ENCODE data around the gene DNAJA1. TPM values are rescaled to one million over a fixed set of nuclear protein-coding genes. Genes with fewer than 3 reads are reported as not detected.

Gene DNAJA1
- total RNA-seq, 2 experiments from 2014 or later: 170 to 172 TPM

Other genes starting within 250 kb of the DNAJA1 start
- gene TMEM215, start 241.7 kb upstream of the DNAJA1 start, total RNA-seq: not detected
- gene APTX, start 23.6 kb upstream of the DNAJA1 start, total RNA-seq: 10 to 100 TPM; 22.3 to 25.1 TPM
- 10 to 100 TPM; 29.2 to 30.0 TPM for gene SMU1, start 51.4 kb downstream of the DNAJA1 start, total RNA-seq
- 100 to 1,000 TPM; 139 to 140 TPM for gene B4GALT1, start 142.1 kb downstream of the DNAJA1 start, total RNA-seq
- gene SPINK4, start 214.9 kb downstream of the DNAJA1 start, total RNA-seq: not detected
- 10 to 100 TPM; 56.8 to 64.3 TPM for gene BAG1, start 239.4 kb downstream of the DNAJA1 start, total RNA-seq
- gene CHMP5, start 239.8 kb downstream of the DNAJA1 start, total RNA-seq: 10 to 100 TPM; 13.4 to 14.2 TPM